A549 (cell line): ENCODE data around the gene PID1. TPM values are rescaled to one million over a fixed set of nuclear protein-coding genes. Genes with fewer than 3 reads are reported as not detected.

ENCODE experiments used
- ATAC-seq, 2 experiments: fragments of 200-7000 bp in 1 of 2; fragments of >200 bp in 1 of 2; cut with Nextera tagmentation in 1 of 2; cut with Tn5 transposase in 1 of 2; 3 replicates each; pipeline versions ENCODE4 v1.8.0 to v1.9.1; 2018 to 2020; ENCODE audit warnings: mild to moderate bottlenecking in 1 of 2, moderate library complexity in 1 of 2
- CTCF ChIA-PET: fragments of 300-600 bp; sonication (Branson Sonifier 250); formaldehyde crosslinking; extraction: SDS; loops from one replicate; lab custom pipeline; 2021; ENCODE audit warnings: antibody characterized with exemption, inconsistent platforms; lab: Yijun Ruan, JAX
- POLR2A ChIA-PET: fragments of 350-600 bp; formaldehyde crosslinking; extraction: SDS; loops from one replicate; lab custom pipeline; 2021; ENCODE audit warnings: antibody characterized with exemption, inconsistent platforms; lab: Yijun Ruan, JAX
- DNase-seq, 2 experiments: peaks; one replicate each; pipeline versions ENCODE4 v3.0.0 to v3.0.0-alpha.2; 2011 to 2016; ENCODE audit warnings: low read depth in 1 of 2, low spot score in 1 of 2
- FAIRE-seq: peaks from 2 replicates; lab custom pipeline; 2011; peaks lifted over from hg19 to GRCh38; lab: Jason Lieb, UNC
- H3K27ac ChIP-seq, 2 experiments: fragments of >200 bp; sonication (Bioruptor Twin); formaldehyde crosslinking; 3 replicates each; pipeline ENCODE4 v1.5.1; 2016 to 2017
- H3K4me1 ChIP-seq: fragments of >200 bp; sonication (Bioruptor Twin); formaldehyde crosslinking; 3 replicates; pipeline ENCODE4 v1.6.1; 2016
- H3K4me2 ChIP-seq: fragments of >200 bp; sonication (Bioruptor Twin); formaldehyde crosslinking; 3 replicates; pipeline ENCODE4 v1.6.1; 2016
- H3K4me3 ChIP-seq: fragments of >200 bp; sonication (Bioruptor Twin); formaldehyde crosslinking; 3 replicates; pipeline ENCODE4 v1.5.1; 2016
- H3K9me3 ChIP-seq: fragments of >200 bp; sonication (Bioruptor Twin); formaldehyde crosslinking; 3 replicates; pipeline ENCODE4 v1.6.1; 2016
- CBX2 ChIP-seq: fragments of 200-600 bp; sonication (generic); IDR thresholded peaks from 2 replicates; pipeline ENCODE4 v1.6.1; 2016; ENCODE audit warnings: low read depth, mild to moderate bottlenecking, borderline replicate concordance
- CEBPB ChIP-seq, 2 experiments: fragments of >200 bp in 1 of 2; sonication (Bioruptor Twin) in 1 of 2; formaldehyde crosslinking in 1 of 2; IDR thresholded peaks; 2 replicates each; pipeline ENCODE4 v1.6.1; 2012 to 2016
- CHD2 ChIP-seq: fragments of 150-350 bp; IDR thresholded peaks from 2 replicates; pipeline ENCODE4 v1.6.1; 2014; ENCODE audit warnings: low read length; ENCODE audit not compliant: partially characterized antibody
- CHD4 ChIP-seq: fragments of 200-600 bp; sonication (generic); IDR thresholded peaks from 2 replicates; pipeline ENCODE4 v1.6.1; 2016; ENCODE audit warnings: antibody characterized with exemption, mild to moderate bottlenecking, borderline replicate concordance
- EHMT2 ChIP-seq: fragments of 200-600 bp; sonication (generic); IDR thresholded peaks from 2 replicates; pipeline ENCODE4 v1.6.1; 2016; ENCODE audit warnings: antibody characterized with exemption, low read depth, mild to moderate bottlenecking, moderate library complexity
- EP300 ChIP-seq, 2 experiments: fragments of >200 bp; sonication (Bioruptor Twin); formaldehyde crosslinking; IDR thresholded peaks; 2 replicates in 1 of 2; 3 replicates in 1 of 2; pipeline ENCODE4 v1.6.1; 2016 to 2017
- FOSB ChIP-seq: fragments of 250-450 bp; sonication (Bioruptor Pico); IDR thresholded peaks from 2 replicates; pipeline ENCODE4 v1.5.0; 2020; ENCODE audit warnings: mild to moderate bottlenecking, moderate library complexity
- FOSL2 ChIP-seq, 2 experiments: fragments of 450-650 bp in 1 of 2; fragments of >200 bp in 1 of 2; sonication (Bioruptor Twin) in 1 of 2; formaldehyde crosslinking; IDR thresholded peaks; 2 replicates each; pipeline versions ENCODE4 v1.5.0 to v1.6.1; 2016 to 2020; ENCODE audit warnings: mild to moderate bottlenecking in 1 of 2, moderate library complexity in 1 of 2
- GATA3 ChIP-seq: IDR thresholded peaks from 2 replicates; pipeline ENCODE4 v1.6.1; 2012; ENCODE audit warnings: borderline replicate concordance
- HOXA7 ChIP-seq: fragments of 250-450 bp; sonication (Bioruptor Pico); IDR thresholded peaks from 2 replicates; pipeline ENCODE4 v1.5.0; 2020; ENCODE audit warnings: mild to moderate bottlenecking, moderate library complexity
- HOXB13 ChIP-seq: fragments of 250-450 bp; sonication (Bioruptor Pico); IDR thresholded peaks from 2 replicates; pipeline ENCODE4 v1.5.0; 2020; ENCODE audit warnings: low read depth, mild to moderate bottlenecking, moderate library complexity
- JUN ChIP-seq, 2 experiments: fragments of >200 bp; sonication (Bioruptor Twin); formaldehyde crosslinking; IDR thresholded peaks; 2 replicates in 1 of 2; 3 replicates in 1 of 2; pipeline ENCODE4 v1.6.1; 2016 to 2017
- MAZ ChIP-seq: fragments of 150-350 bp; IDR thresholded peaks from 2 replicates; pipeline ENCODE4 v1.6.1; 2014; ENCODE audit warnings: antibody characterized with exemption, low read depth, low read length, borderline replicate concordance
- NFE2L2 ChIP-seq: fragments of 150-350 bp; conservative IDR thresholded peaks from 2 replicates; pipeline ENCODE4 v1.6.1; 2014; ENCODE audit warnings: low read length
- PHF8 ChIP-seq: fragments of 200-600 bp; sonication (generic); IDR thresholded peaks from 2 replicates; pipeline ENCODE4 v1.6.1; 2016; ENCODE audit warnings: low read depth, mild to moderate bottlenecking, antibody characterized with exemption, moderate library complexity, borderline replicate concordance
- POLR2A ChIP-seq: IDR thresholded peaks from 2 replicates; pipeline ENCODE4 v1.6.1; 2012; ENCODE audit warnings: mild to moderate bottlenecking, low read length
- POLR2AphosphoS2 ChIP-seq: conservative IDR thresholded peaks from 2 replicates; pipeline ENCODE4 v1.6.1; 2012; ENCODE audit warnings: low read length, improper control_type of control experiment, inconsistent platforms
- RARB ChIP-seq: fragments of 250-450 bp; sonication (Bioruptor Pico); IDR thresholded peaks from 2 replicates; pipeline ENCODE4 v1.8.0; 2021; ENCODE audit warnings: mild to moderate bottlenecking, moderate library complexity
- RCOR1 ChIP-seq: fragments of 150-350 bp; IDR thresholded peaks from 2 replicates; pipeline ENCODE4 v1.6.1; 2014; ENCODE audit warnings: antibody characterized with exemption, low read length, low read depth
- RFX5 ChIP-seq: fragments of 450-650 bp; IDR thresholded peaks from 2 replicates; pipeline ENCODE4 v1.7.1; 2014; ENCODE audit warnings: antibody characterized with exemption, mild to moderate bottlenecking, moderate library complexity
- USF2 ChIP-seq: fragments of 450-650 bp; IDR thresholded peaks from 2 replicates; pipeline ENCODE4 v1.6.1; 2014; ENCODE audit warnings: antibody characterized with exemption
- ZFP36 ChIP-seq: fragments of 450-650 bp; IDR thresholded peaks from 2 replicates; pipeline ENCODE4 v1.6.1; 2014; ENCODE audit warnings: borderline replicate concordance; ENCODE audit not compliant: partially characterized antibody
- ZNF302 ChIP-seq: fragments of 250-450 bp; sonication (Bioruptor Pico); IDR thresholded peaks from 2 replicates; pipeline ENCODE4 v1.9.0; 2021; ENCODE audit warnings: inconsistent platforms, mild to moderate bottlenecking, moderate library complexity
- WGBS: methylation state at CpG from one replicate; pipeline ENCODE4 v1.1.6; 2017; ENCODE audit errors: missing lambda C conversion rate; 5-methylcytosine and 5-hydroxymethylcytosine counted together
- polyA plus RNA-seq, 4 experiments: library from polyadenylated mRNA; depleted of rRNA in 3 of 4; stranded (reverse); fragments of >200 nt; fragmentation: RNase III in 1 of 4; extraction: RNeasy Plus Mini Kit Qiagen cat#74134 plus additional on column Dnase treatment in 1 of 4; gene quantifications; 2 replicates in 3 of 4; 3 replicates in 1 of 4; pipeline ENCODE4 v1.2.3, GENCODE V29; 2011 to 2017
- TF ChIP-seq, protein P1 (sequence below): fragments of 250-450 bp; sonication (Bioruptor Pico); IDR thresholded peaks from 2 replicates; pipeline ENCODE4 v1.5.0; 2020; ENCODE audit warnings: low read depth, mild to moderate bottlenecking, moderate library complexity
- TF ChIP-seq, protein P2 (sequence below): fragments of >200 bp; sonication (Bioruptor Twin); formaldehyde crosslinking; IDR thresholded peaks from 3 replicates; pipeline ENCODE4 v1.6.1; 2016
- TF ChIP-seq, protein P3 (sequence below): fragments of 200-600 bp; sonication (generic); IDR thresholded peaks from 2 replicates; pipeline ENCODE4 v1.6.1; 2016; ENCODE audit warnings: antibody characterized with exemption, mild to moderate bottlenecking, moderate library complexity

The PID1 gene
- polyA plus RNA-seq, 2 of the 4 experiments (the other 2 are of a cell fraction): 0.75 to 2.7 TPM

- TF ChIP-seq GATA3 (no peak), JUN (IDR thresholded peaks at IDR 0.05) (no peak), POLR2A (no peak), NFE2L2 (no peak), CBX2 (no peak), USF2 (no peak), MAZ (no peak), EHMT2 (no peak), POLR2AphosphoS2 (no peak), ZNF302 (no peak), RFX5 (no peak), RARB (CRISPR knock-in tag) (no peak), ZFP36 (no peak)
- TF ChIP-seq, protein P1, sequence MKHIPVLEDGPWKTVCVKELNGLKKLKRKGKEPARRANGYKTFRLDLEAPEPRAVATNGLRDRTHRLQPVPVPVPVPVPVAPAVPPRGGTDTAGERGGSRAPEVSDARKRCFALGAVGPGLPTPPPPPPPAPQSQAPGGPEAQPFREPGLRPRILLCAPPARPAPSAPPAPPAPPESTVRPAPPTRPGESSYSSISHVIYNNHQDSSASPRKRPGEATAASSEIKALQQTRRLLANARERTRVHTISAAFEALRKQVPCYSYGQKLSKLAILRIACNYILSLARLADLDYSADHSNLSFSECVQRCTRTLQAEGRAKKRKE (CRISPR knock-in tag): no peak
- TF ChIP-seq, all 56 proteins: peak for 0
- no peak overlapping the region for H3K27ac ChIP-seq
- no peak for ATAC-seq
- H3K4me3 ChIP-seq: no peak overlapping the region
- WGBS: 0% methylated on average over 1 of the region's 1 CpG
- DNase-seq: no peak
- ChIA-PET CTCF (no interaction called here), POLR2A (no interaction called here)
- no peaks in the 10 kb centered on the region for H3K4me1 ChIP-seq
- no peaks in the 10 kb centered on the region for H3K9me3 ChIP-seq
- no peak overlapping the region for H3K4me2 ChIP-seq
- no peak for FAIRE-seq
Observed at GRCh38 chr2:229009816-229010215, 261.3 kb downstream of the PID1 start.

- FAIRE-seq (no peak), DNase-seq (no peak), ATAC-seq (no peak)
- no peaks in the 10 kb centered on the region for H3K4me1 ChIP-seq
- no peak overlapping the region for H3K27ac ChIP-seq
- CTCF ChIA-PET: no interaction called here
- H3K9me3 ChIP-seq: no peaks in the 10 kb centered on the region
- 3% methylated on average over 2 of the region's 2 CpGs for WGBS
- TF ChIP-seq EP300 (IDR thresholded peaks at IDR 0.05) (no peak), HOXA7 (CRISPR knock-in tag) (no peak), PHF8 (no peak), EHMT2 (no peak), RCOR1 (no peak), FOSB (no peak), HOXB13 (CRISPR knock-in tag) (no peak), RFX5 (no peak), CEBPB (IDR thresholded peaks at IDR 0.05) (no peak), NFE2L2 (no peak), CHD4 (no peak), FOSL2 (IDR thresholded peaks at IDR 0.05) (no peak), FOSL2 (CRISPR knock-in tag; IDR thresholded peaks at IDR 0.05) (no peak), CHD2 (no peak), GATA3 (no peak), ZNF302 (no peak)
- TF ChIP-seq, protein P2, sequence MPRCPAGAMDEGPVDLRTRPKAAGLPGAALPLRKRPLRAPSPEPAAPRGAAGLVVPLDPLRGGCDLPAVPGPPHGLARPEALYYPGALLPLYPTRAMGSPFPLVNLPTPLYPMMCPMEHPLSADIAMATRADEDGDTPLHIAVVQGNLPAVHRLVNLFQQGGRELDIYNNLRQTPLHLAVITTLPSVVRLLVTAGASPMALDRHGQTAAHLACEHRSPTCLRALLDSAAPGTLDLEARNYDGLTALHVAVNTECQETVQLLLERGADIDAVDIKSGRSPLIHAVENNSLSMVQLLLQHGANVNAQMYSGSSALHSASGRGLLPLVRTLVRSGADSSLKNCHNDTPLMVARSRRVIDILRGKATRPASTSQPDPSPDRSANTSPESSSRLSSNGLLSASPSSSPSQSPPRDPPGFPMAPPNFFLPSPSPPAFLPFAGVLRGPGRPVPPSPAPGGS: no peak
- TF ChIP-seq, protein P3, sequence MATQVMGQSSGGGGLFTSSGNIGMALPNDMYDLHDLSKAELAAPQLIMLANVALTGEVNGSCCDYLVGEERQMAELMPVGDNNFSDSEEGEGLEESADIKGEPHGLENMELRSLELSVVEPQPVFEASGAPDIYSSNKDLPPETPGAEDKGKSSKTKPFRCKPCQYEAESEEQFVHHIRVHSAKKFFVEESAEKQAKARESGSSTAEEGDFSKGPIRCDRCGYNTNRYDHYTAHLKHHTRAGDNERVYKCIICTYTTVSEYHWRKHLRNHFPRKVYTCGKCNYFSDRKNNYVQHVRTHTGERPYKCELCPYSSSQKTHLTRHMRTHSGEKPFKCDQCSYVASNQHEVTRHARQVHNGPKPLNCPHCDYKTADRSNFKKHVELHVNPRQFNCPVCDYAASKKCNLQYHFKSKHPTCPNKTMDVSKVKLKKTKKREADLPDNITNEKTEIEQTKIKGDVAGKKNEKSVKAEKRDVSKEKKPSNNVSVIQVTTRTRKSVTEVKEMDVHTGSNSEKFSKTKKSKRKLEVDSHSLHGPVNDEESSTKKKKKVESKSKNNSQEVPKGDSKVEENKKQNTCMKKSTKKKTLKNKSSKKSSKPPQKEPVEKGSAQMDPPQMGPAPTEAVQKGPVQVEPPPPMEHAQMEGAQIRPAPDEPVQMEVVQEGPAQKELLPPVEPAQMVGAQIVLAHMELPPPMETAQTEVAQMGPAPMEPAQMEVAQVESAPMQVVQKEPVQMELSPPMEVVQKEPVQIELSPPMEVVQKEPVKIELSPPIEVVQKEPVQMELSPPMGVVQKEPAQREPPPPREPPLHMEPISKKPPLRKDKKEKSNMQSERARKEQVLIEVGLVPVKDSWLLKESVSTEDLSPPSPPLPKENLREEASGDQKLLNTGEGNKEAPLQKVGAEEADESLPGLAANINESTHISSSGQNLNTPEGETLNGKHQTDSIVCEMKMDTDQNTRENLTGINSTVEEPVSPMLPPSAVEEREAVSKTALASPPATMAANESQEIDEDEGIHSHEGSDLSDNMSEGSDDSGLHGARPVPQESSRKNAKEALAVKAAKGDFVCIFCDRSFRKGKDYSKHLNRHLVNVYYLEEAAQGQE: no peak
- POLR2A ChIA-PET: no interaction called here
- H3K4me2 ChIP-seq: no peak overlapping the region
- H3K4me3 ChIP-seq: no peak overlapping the region
Observed at GRCh38 chr2:229003256-229003655, 267.8 kb downstream of the PID1 start.
